Measurements from ENCODE around the gene MAGEH1.

The MAGEH1 gene

GRCh38 chrX:55490974-55491373, 39.0 kb downstream of the MAGEH1 start:
- DNase-seq: no peak

All from amniotic stem cell (primary cell).